HG02678 (cell line): ENCODE results near the gene GRIN3B.
"Not testable (repeated sequence)": the region's sequence is repeated elsewhere in the genome, so short reads cannot be mapped to it uniquely, and the experiment has no call there.

Experiments used
- ATAC-seq: cut with Tn5 transposase; IDR thresholded peaks from one replicate; pipeline ENCODE4 v1.9.1; 2021; ENCODE audit warnings: mild to moderate bottlenecking, moderate library complexity; ENCODE audit not compliant: unreplicated experiment

Gene GRIN3B

GRCh38 chr19:1018393-1018792, 18.2 kb downstream of the GRIN3B start:
- no peak for ATAC-seq

DNA sequence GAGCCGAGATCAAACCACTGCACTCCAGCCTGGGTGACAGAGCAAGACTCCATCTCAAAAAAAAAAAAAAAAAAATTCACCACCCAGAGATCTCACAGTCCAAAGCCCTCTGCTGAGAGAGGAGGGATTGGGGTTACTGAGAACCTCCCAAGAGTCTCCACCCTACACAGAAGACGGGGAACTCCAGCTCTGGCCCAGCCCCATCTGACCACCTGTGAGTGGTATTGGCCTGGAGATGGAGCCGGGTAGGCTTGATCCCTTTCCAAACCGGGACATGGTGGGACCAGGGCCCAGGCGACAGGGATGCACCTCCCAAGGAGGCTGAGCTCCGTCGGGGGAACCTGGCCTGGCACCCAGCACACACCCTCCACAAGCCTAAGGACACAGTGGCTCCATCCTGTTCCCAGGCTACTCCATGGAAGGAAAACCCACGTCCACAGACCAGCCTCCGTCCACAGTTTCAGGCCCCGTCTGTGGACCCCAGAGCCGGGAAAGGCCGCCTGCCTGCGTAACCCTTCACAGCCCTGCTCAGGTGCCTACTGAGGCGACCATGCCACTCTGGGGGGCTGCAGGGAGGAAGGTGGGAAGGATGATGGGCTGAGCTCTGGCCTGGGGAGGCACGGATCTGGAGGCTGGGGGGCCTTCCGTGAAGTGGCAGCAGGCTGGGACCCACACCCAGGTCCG, 18.9 kb downstream of the GRIN3B start:
- no peak for ATAC-seq

- no peak for ATAC-seq
Measured at GRCh38 chr19:1019616-1019961, 19.4 kb downstream of the GRIN3B start.

GRCh38 chr19:1019980-1020867, 20.0 kb downstream of the GRIN3B start:
- no peak for ATAC-seq

- ATAC-seq, result peak; percentile 90
Measured at GRCh38 chr19:1020868-1021425, 20.7 kb downstream of the GRIN3B start, which contains the start of gene TMEM259. Gene TMEM259 (minus strand): TSS chr19:1021123. CDS start chr19:1020996, 127 bp downstream.

DNA sequence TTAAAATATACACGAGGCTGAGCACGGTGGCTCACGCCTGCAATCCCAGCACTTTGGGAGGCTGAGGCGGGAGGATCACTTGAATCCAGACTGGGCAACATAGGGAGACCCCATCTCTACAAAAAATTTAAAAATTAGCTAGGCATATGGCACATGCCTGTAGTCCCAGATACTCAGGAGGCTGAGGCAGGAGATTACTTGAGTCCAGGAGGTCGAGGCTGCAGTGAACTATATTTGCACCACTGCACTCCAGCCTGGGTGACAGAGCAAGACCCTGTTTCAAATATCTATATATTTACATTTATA, 23.6 kb downstream of the GRIN3B start:
- not testable (repeated sequence) for ATAC-seq

DNA sequence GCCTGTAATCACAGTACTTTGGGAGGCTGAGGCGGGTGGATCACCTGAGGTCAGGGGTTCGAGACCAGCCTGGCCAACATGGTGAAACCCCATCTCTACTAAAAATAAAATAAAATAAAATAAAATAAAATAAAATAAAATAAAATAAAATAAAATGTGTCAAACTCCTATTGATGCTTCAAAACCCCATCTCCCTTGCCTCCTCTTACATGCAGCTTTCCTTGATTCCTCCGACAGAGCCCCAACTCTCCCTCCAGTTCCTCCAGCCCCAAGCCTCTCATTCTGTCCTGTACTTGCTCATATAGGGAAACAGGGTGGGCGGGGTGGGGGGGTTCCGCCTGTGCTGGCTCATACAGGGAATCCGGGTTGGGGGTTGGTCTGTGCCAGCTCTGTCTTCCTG, 24.9 kb downstream of the GRIN3B start:
- ATAC-seq, result not testable (repeated sequence)

GRCh38 chr19:1025960-1026782, 26.0 kb downstream of the GRIN3B start, which contains the start of gene CNN2:
Gene CNN2 (plus strand): TSS chr19:1026608. CDS start chr19:1026662, 54 bp downstream.
- peak; percentile 63 for ATAC-seq

- no peak for ATAC-seq
Measured at GRCh38 chr19:1026783-1027649, 26.8 kb downstream of the GRIN3B start.

DNA sequence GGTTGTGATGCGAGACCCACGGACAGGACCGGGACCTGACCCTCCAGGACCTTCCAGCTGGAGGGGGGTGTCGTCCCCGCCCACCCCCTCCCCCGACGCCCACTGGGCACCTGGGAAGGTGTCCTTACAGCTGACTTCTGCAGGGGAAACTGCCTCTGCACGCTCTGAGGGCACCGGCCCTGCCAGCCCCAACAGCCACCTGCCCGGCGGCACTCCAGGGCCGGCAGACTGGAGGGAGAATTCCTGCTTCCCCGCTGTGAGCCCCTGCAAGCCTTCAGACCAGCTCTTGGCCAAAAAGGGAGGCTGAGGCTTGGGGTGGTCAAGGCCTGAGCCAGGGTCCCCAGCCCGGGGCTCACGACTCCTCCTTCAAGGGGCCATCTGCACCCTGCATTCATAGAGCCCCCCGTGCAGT, 27.4 kb downstream of the GRIN3B start:
- no peak for ATAC-seq

GRCh38 chr19:1028062-1028926, 28.1 kb downstream of the GRIN3B start:
- ATAC-seq, result no peak

GRCh38 chr19:1032264-1032867, 32.1 kb downstream of the GRIN3B start:
- no peak for ATAC-seq

- no peak for ATAC-seq
Measured at GRCh38 chr19:1035998-1036621, 35.9 kb downstream of the GRIN3B start.

- ATAC-seq, result no peak
Measured at GRCh38 chr19:1037621-1038064, 37.4 kb downstream of the GRIN3B start.

DNA sequence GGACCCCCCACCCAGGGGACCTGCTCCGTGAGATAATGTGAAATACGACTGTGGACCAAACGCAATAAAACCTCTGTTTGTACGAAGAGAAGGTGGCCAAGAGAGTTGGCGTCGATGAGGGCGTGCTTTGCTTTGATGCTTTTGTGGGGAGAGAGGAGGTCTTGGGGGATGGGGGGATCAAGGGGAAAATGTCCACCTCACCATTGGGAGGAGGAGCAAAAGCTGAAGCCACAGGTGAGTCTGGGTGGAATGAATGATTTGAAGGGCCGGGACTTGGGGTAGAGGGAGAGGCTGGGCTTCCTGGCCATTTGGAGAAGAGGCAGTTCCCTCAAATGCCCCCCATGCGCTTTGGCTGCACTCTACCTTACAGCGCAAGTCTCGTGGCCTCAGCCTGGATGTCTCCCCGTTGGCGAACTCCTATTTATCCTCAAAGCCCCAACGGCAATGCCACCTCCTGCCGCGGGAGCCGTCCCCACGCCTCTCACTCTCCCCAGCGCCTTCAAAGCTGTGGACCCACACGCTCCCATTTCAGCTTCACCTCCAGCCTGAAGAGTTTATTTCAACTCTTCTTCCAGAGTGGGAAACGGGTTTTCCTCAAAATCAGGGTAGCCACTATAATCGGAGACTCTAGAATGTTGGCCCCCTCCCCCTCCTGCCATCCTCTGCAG, 38.9 kb downstream of the GRIN3B start:
- no peak for ATAC-seq

DNA sequence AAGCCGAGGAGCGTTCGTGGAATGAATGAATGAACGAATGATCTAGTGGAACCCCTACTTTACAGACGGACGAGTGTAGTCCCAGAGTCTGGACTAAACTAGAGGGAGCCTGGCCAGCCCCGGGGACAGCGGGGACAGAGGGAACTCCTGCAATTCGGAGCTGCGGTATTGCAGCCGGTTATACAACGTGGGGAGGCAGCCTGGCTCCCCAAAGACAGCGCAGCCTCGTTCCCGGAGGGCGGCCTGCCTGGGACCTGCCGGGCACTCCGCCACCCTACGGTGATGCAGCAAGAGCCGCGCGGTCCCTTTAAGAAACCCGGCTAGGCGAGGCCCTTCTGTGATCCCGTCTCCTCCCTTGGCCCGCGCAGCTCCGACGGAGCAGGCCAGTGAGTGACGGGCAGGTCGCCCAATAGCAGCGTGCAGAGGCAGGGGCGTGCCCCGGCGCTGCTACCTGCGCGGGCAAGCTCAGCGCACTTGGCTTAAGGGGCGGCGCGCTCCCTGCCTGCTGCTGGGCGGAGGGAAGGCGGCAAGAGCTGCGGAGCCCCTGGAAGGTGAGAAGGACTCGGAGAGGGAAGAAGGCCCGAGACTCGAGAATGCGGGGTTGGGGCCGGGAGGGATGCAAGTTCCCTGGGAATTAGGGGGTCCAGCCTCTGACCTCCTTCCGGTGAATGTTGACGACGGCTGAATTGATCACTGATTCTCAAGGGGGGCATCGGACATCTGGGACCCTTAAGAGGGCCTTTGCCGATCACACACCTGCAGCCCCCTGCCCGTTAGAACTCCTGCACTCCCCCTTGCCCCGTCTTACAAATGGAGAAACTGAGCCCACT, 39.6 kb downstream of the GRIN3B start, which contains the start of gene ABCA7:
Gene ABCA7, plus strand, starts transcription at position 462 of the 830 bp plus-strand sequence. CDS start 1,255 bp downstream, outside the sequence.
- ATAC-seq, result peak; percentile 82
